MG63 (cell line): ENCODE data around the gene APIP. TPM values are rescaled to one million over a fixed set of nuclear protein-coding genes. Genes with fewer than 3 reads are reported as not detected.

Experiments used
- DNase-seq: peaks from one replicate; pipeline ENCODE4 v3.0.0-alpha.2; 2020
- H3K27me3 ChIP-seq: fragments of 250-450 bp; sonication (Bioruptor Pico); 2 replicates; pipeline ENCODE4 v1.5.1; 2020; ENCODE audit warnings: mild to moderate bottlenecking, moderate library complexity
- H3K36me3 ChIP-seq: fragments of 250-450 bp; sonication (Bioruptor Pico); 2 replicates; pipeline ENCODE4 v1.5.1; 2020; ENCODE audit warnings: mild to moderate bottlenecking, moderate library complexity
- H3K4me3 ChIP-seq: fragments of 250-450 bp; sonication (Bioruptor Pico); 2 replicates; pipeline ENCODE4 v1.5.1; 2020; ENCODE audit warnings: mild to moderate bottlenecking, moderate library complexity
- H3K9me3 ChIP-seq: fragments of 250-450 bp; sonication (Bioruptor Pico); 2 replicates; pipeline ENCODE4 v1.5.1; 2020; ENCODE audit warnings: mild to moderate bottlenecking, moderate library complexity
- total RNA-seq: library from RNA; depleted of rRNA; stranded (reverse); fragments of >200 nt; shearing (Covaris generic); gene quantifications from 2 replicates; pipeline ENCODE4 v1.2.3, GENCODE V29; 2014; ENCODE audit warnings: low replicate concordance; rRNA removed

The APIP gene, protein sequence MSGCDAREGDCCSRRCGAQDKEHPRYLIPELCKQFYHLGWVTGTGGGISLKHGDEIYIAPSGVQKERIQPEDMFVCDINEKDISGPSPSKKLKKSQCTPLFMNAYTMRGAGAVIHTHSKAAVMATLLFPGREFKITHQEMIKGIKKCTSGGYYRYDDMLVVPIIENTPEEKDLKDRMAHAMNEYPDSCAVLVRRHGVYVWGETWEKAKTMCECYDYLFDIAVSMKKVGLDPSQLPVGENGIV
- total RNA-seq: 84.2 and 193 TPM in 2 replicates

DNA sequence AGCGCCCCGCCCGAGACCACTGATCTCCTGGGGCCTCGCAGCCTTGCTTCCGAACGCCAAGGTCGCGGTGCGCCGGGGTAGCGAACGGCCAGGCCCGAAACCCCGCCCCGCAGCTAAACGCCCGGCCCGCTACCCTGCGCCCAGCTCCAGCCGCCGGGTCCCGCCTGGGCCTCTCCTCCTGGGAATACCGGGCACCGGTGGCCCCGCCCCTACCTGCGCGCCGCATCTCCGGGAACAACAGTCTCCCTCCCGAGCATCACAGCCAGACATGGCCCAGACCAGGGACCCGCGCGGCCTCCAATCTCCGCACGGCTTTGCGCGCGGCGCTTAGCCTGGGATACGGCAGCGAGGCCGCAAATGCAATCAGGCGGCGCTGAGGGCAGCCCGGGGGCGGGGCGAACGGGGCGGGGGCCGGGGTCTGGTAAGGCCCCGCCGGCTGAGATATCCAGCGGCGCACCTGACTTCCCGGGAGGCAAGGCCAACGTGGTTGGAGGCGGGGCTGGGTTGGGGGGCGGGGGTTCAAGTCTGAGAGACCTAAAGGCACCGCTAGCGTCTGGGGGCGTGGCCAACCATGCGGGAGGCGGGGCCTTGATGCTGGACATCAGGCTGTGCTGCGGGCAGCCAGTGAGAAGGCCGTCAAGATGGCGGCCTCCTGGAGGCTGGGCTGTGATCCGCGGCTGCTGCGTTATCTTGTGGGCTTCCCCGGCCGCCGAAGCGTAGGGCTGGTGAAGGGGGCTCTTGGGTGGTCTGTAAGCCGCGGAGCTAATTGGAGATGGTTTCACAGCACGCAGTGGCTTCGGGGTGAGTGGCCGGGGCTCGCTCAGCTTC lies at the start of gene APIP, which contains the start of gene PDHX:
Gene APIP, minus strand, starts transcription at position 365 of the 828 bp plus-strand sequence. Its CDS starts 95 bp downstream, at position 270.
Gene PDHX, plus strand, starts transcription at position 604 of the 828 bp plus-strand sequence. Its CDS starts 38 bp downstream, at position 642.
- peaks cover 3% of the 10 kb centered on the region; the same call in 1 of the 2 replicates for H3K9me3 ChIP-seq
- H3K36me3 ChIP-seq: peaks cover 64% of the 10 kb centered on the region
- H3K27me3 ChIP-seq: no peaks in the 10 kb centered on the region
- peak within 1 kb of the TSS; percentile 99 for H3K4me3 ChIP-seq
- peak; percentile 100 for DNase-seq

DNA sequence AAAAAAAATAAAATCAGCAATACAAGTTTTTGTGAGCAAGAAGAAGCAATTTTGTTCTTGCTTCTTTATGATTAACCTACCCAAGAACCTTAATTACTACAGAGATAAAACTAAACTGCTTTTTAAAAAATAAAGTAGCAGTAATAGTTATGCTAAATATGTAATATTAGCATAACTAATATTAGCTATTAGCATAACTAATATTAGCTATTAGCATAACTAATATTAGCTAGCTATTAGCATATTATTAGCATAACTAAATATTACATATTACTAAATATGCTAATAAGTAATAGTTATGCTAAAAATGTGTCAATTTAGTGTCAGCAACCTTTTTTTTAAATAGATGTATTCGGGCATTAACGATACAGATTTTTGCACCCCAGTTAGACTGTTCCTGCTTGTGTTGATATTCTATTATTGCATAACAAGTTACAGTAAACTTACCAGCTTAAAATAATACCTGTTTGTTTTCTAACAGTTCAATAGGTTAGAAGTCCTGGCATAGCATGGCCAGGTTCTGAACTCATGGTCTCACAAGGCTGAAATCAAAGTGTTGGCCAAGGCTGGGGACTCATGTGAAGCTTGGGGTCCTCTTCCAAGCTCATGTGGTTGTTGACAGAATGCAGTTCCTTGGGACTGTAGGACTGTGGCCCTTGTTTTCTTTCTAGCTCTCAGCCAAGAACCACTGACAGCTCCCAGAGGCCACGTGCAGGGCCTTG lies 48.6 kb upstream of the APIP start:
- peaks cover 67% of the 10 kb centered on the region for H3K36me3 ChIP-seq
- H3K9me3 ChIP-seq: no peaks in the 10 kb centered on the region
- H3K27me3 ChIP-seq: no peaks in the 10 kb centered on the region
- DNase-seq: no peak
- H3K4me3 ChIP-seq: no peak overlapping the region

GRCh38 chr11:34963351-34963750 lies 47.2 kb upstream of the APIP start:
- Histone ChIP-seq H3K4me3 (no peak overlapping the region), H3K36me3 (peaks cover 65% of the 10 kb centered on the region), H3K9me3 (no peaks in the 10 kb centered on the region), H3K27me3 (no peaks in the 10 kb centered on the region)
- no peak for DNase-seq

- Histone ChIP-seq H3K36me3 (peaks cover 64% of the 10 kb centered on the region), H3K9me3 (no peaks in the 10 kb centered on the region), H3K4me3 (no peak overlapping the region), H3K27me3 (no peaks in the 10 kb centered on the region)
- no peak for DNase-seq
These were observed 45.9 kb upstream of the APIP start for GRCh38 chr11:34962034-34962433.

DNA sequence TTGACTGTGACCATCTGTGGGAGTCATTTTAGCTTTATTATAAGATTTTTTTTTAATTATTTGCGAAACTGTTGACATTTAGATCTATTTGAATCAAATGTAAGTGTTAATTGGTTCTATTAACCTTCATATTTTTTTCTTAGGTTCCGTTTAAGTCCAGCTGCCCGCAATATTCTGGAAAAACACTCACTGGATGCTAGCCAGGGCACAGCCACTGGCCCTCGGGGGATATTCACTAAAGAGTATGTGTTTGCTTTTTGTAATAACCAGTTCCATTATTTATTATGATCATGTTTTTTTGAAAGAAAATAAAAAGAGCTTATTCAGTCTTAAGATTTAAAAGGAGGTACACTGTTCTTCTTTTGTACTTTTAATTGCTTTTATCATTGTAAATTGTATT lies 44.1 kb upstream of the APIP start:
- no peaks in the 10 kb centered on the region for H3K27me3 ChIP-seq

DNA sequence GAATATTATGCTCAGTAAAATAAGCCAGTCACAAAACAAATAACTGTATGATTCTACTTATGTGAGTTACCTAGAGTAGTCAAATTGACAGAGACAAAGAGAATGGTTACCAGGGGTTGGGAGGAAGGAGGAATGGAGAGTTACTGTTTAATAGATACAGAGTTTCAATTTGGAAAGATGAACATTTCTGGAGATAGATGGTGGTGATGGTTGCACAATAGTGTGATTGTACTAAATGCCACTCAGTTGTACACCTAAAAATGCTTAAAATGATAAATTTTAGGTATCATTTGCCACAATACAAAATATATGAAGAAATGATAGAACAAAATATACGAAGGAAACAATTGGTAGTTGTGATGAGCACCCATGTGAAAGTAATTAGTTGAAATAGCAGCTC lies 43.6 kb upstream of the APIP start:
- Histone ChIP-seq H3K36me3 (peaks cover 53% of the 10 kb centered on the region), H3K4me3 (no peak overlapping the region), H3K9me3 (no peaks in the 10 kb centered on the region), H3K27me3 (no peaks in the 10 kb centered on the region)
- no peak for DNase-seq

More for the DNA sequence above, 44.1 kb upstream of the APIP start:
- Histone ChIP-seq H3K36me3 (peaks cover 57% of the 10 kb centered on the region), H3K9me3 (no peaks in the 10 kb centered on the region), H3K4me3 (no peak overlapping the region)
- DNase-seq: no peak

GRCh38 chr11:34957606-34958005 lies 41.4 kb upstream of the APIP start:
- no peak overlapping the region for H3K4me3 ChIP-seq
- H3K36me3 ChIP-seq: peaks cover 59% of the 10 kb centered on the region
- no peak for DNase-seq
- H3K27me3 ChIP-seq: no peaks in the 10 kb centered on the region
- H3K9me3 ChIP-seq: no peaks in the 10 kb centered on the region

- peaks cover 58% of the 10 kb centered on the region for H3K36me3 ChIP-seq
- DNase-seq: no peak
- no peaks in the 10 kb centered on the region for H3K9me3 ChIP-seq
- H3K27me3 ChIP-seq: no peaks in the 10 kb centered on the region
- H3K4me3 ChIP-seq: no peak overlapping the region
These were observed 41.0 kb upstream of the APIP start for GRCh38 chr11:34957206-34957605.

- peaks cover 47% of the 10 kb centered on the region for H3K36me3 ChIP-seq
- H3K9me3 ChIP-seq: no peaks in the 10 kb centered on the region; the same call in 1 of the 2 replicates
- DNase-seq: no peak
- H3K4me3 ChIP-seq: no peak overlapping the region
- H3K27me3 ChIP-seq: no peaks in the 10 kb centered on the region
These were observed 37.8 kb upstream of the APIP start for GRCh38 chr11:34953955-34954354.

DNA sequence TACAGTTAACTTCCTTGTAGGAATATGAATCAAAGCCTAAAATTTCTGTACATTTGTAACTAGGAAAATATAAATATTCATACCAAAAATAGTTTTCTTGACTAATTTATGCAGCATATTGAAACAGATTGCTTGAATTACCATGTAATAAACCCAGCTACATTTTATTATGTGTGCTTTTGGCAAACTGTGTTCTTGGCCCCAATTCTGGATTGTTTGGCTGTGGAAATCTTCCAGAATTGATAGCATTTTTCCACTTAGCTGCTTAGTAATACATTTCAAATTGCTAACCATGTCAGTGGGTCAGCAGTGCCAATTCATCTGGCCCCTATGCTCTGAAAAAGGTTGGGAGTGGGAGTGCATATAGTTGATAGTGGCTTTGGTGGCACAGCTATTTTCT lies 32.5 kb upstream of the APIP start:
- DNase-seq: peak; percentile 38
- H3K27me3 ChIP-seq: no peaks in the 10 kb centered on the region
- no peak overlapping the region for H3K4me3 ChIP-seq
- H3K36me3 ChIP-seq: peaks cover 65% of the 10 kb centered on the region
- H3K9me3 ChIP-seq: peaks cover 12% of the 10 kb centered on the region

- H3K27me3 ChIP-seq: no peaks in the 10 kb centered on the region
- no peak overlapping the region for H3K4me3 ChIP-seq
- H3K9me3 ChIP-seq: peaks cover 24% of the 10 kb centered on the region
- peaks cover 84% of the 10 kb centered on the region for H3K36me3 ChIP-seq
- DNase-seq: no peak
These were observed 28.5 kb upstream of the APIP start for GRCh38 chr11:34944692-34945091.

- H3K36me3 ChIP-seq: peaks cover 76% of the 10 kb centered on the region
- no peak overlapping the region for H3K4me3 ChIP-seq
- no peak for DNase-seq
- H3K27me3 ChIP-seq: no peaks in the 10 kb centered on the region
- H3K9me3 ChIP-seq: peaks cover 24% of the 10 kb centered on the region
These were observed 25.5 kb upstream of the APIP start for GRCh38 chr11:34941688-34942087.

DNA sequence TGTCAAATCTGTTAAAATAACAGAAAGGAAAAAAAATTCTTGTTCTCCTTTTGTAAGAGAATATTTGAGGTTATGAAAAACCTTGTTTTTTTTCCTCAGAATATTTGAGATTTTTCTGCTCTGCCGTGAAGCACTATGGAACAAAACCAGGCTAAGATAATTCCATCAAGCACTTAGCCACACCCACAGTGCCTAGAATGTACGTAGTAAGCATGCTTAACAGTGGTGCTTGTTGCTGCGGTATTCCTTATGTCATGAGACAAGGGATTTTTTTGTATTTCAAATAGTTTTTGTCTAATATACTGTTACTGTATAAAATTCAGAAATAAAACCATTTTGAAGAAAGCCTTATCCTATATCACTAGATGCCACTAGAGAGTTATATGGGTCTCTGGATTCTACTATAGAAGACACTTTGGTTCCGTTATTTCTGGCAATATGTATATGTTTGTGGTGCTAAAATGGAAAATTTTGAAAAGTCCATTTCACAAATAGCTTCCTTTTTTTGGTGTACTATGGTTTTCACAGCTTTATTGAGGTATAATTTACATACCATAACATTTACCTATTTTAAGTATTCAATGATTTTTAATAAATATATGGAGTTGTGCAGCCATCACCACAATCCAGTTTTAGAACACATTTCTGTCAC lies 24.0 kb upstream of the APIP start:
- Histone ChIP-seq H3K27me3 (no peaks in the 10 kb centered on the region), H3K36me3 (peaks cover 79% of the 10 kb centered on the region), H3K4me3 (no peak overlapping the region), H3K9me3 (peaks cover 23% of the 10 kb centered on the region)
- no peak for DNase-seq

- DNase-seq: no peak
- Histone ChIP-seq H3K9me3 (peaks cover 12% of the 10 kb centered on the region), H3K4me3 (no peak overlapping the region), H3K36me3 (peaks cover 77% of the 10 kb centered on the region), H3K27me3 (no peaks in the 10 kb centered on the region)
These were observed 22.4 kb upstream of the APIP start for GRCh38 chr11:34938611-34939010.

- Histone ChIP-seq H3K9me3 (peaks cover 5% of the 10 kb centered on the region), H3K4me3 (no peak overlapping the region), H3K27me3 (no peaks in the 10 kb centered on the region), H3K36me3 (peaks cover 77% of the 10 kb centered on the region)
- no peak for DNase-seq
These were observed 20.9 kb upstream of the APIP start for GRCh38 chr11:34936945-34937629.
